Hematopoietic multipotent progenitor cell treated with erythropoietin and hydrocortisone succinate and interleukin-3 and kit ligand, for 6 days (in vitro differentiated cells): ENCODE results near the gene AHRR.
A peak's percentile ranks its signal among the peaks of the same experiment; 100 is the strongest.
"Not testable (repeated sequence)": the region's sequence is repeated elsewhere in the genome, so short reads cannot be mapped to it uniquely, and the experiment has no call there.

ENCODE experiments used
- DNase-seq: peaks from one replicate; pipeline ENCODE4 v3.0.0-alpha.2; 2015

The AHRR gene

GRCh38 chr5:306011-306805 is 15.3 kb upstream of the AHRR start:
- DNase-seq: no peak

GRCh38 chr5:307306-307705 is 14.2 kb upstream of the AHRR start:
- no peak for DNase-seq

- DNase-seq: no peak
Observed at GRCh38 chr5:307794-308579, 13.5 kb upstream of the AHRR start.

- no peak for DNase-seq
Observed at GRCh38 chr5:308672-309271, 12.7 kb upstream of the AHRR start.

GRCh38 chr5:309831-310230 is 11.7 kb upstream of the AHRR start:
- DNase-seq: not testable (repeated sequence)

- no peak for DNase-seq
Observed at GRCh38 chr5:310516-310915, 11.0 kb upstream of the AHRR start.

- no peak for DNase-seq
Observed at GRCh38 chr5:310941-311434, 10.5 kb upstream of the AHRR start.

GRCh38 chr5:311963-312362 is 9.6 kb upstream of the AHRR start:
- DNase-seq: no peak

- no peak for DNase-seq
Observed at GRCh38 chr5:312845-313244, 8.7 kb upstream of the AHRR start.

GRCh38 chr5:313265-313664 is 8.2 kb upstream of the AHRR start:
- no peak for DNase-seq

- DNase-seq: no peak
Observed at GRCh38 chr5:313806-314376, 7.6 kb upstream of the AHRR start.

GRCh38 chr5:314676-315487 is 6.6 kb upstream of the AHRR start:
- DNase-seq: no peak

GRCh38 chr5:315488-316209 is 5.9 kb upstream of the AHRR start:
- DNase-seq: no peak

- DNase-seq: no peak
Observed at GRCh38 chr5:316210-317085, 5.1 kb upstream of the AHRR start.

GRCh38 chr5:317086-317811 is 4.3 kb upstream of the AHRR start:
- DNase-seq: peak; percentile 84

GRCh38 chr5:318341-318897 is 3.1 kb upstream of the AHRR start:
- no peak for DNase-seq

GRCh38 chr5:318931-319601 is 2.4 kb upstream of the AHRR start:
- no peak for DNase-seq

- DNase-seq: no peak
Observed at GRCh38 chr5:320524-321229, 837 bp upstream of the AHRR start.
